Cardiac fibroblast (primary cell): Measurements from ENCODE around the gene RYR3.

Experiments used
- DNase-seq, 2 donors: peaks; one replicate each; pipeline versions ENCODE4 v3.0.0 to v3.0.0-alpha.2; 2010; ENCODE audit warnings: low read depth in 2 of 2
- H3K4me3 ChIP-seq, 2 donors: replicated peaks in 1 of 2; 1 replicate in 1 of 2; 2 replicates in 1 of 2; pipeline ENCODE4 v1.5.1; 2011; ENCODE audit warnings: low read depth in 2 of 2, low read length in 2 of 2, mild to moderate bottlenecking in 2 of 2, moderate library complexity in 1 of 2
- CTCF ChIP-seq: IDR thresholded peaks from one replicate; pipeline ENCODE4 v1.5.1; 2011; ENCODE audit warnings: low read depth, mild to moderate bottlenecking, low read length, inconsistent platforms

The RYR3 gene

GRCh38 chr15:33430577-33430976 is 119.8 kb downstream of the RYR3 start:
- no peak for DNase-seq
- no peak for TF ChIP-seq CTCF
- no peak overlapping the region for H3K4me3 ChIP-seq

GRCh38 chr15:33433821-33434220 is 123.1 kb downstream of the RYR3 start:
- DNase-seq = no peak
- H3K4me3 ChIP-seq = no peak overlapping the region
- TF ChIP-seq CTCF = no peak

GRCh38 chr15:33438396-33438795 is 127.6 kb downstream of the RYR3 start:
- TF ChIP-seq CTCF = no peak
- no peak for DNase-seq
- H3K4me3 ChIP-seq = no peak overlapping the region

- DNase-seq = no peak
- H3K4me3 ChIP-seq = no peak overlapping the region
- no peak for TF ChIP-seq CTCF
Measured at GRCh38 chr15:33440900-33441299, 130.1 kb downstream of the RYR3 start.

GRCh38 chr15:33442449-33442848 is 131.7 kb downstream of the RYR3 start:
- no peak for DNase-seq
- no peak for TF ChIP-seq CTCF
- no peak overlapping the region for H3K4me3 ChIP-seq

GRCh38 chr15:33443708-33444107 is 132.9 kb downstream of the RYR3 start:
- DNase-seq = no peak

More at GRCh38 chr15:33443708-33444107, 132.9 kb downstream of the RYR3 start:
- no peak overlapping the region for H3K4me3 ChIP-seq
- TF ChIP-seq CTCF = no peak
